Kidney (tissue), 14 donors: ENCODE measurements around the gene EDNRA. TPM values are rescaled to one million over a fixed set of nuclear protein-coding genes. Genes with fewer than 3 reads are reported as not detected.

Experiments used
- DNase-seq, 5 donors: peaks; one replicate each; pipeline ENCODE4 v3.0.0-alpha.2; 2013 to 2020
- FAIRE-seq: peaks from 2 replicates; lab custom pipeline; 2012; peaks lifted over from hg19 to GRCh38; lab: Jason Lieb, UNC
- H3K27ac ChIP-seq, 2 donors: one replicate each; pipeline ENCODE4 v1.7.0; 2013; ENCODE audit warnings: low read depth in 2 of 2, low read length in 2 of 2, inconsistent platforms in 1 of 2
- H3K27me3 ChIP-seq: one replicate; pipeline ENCODE4 v1.7.1; 2013; ENCODE audit warnings: low read length, inconsistent platforms; ENCODE audit not compliant: control insufficient read depth, insufficient read depth
- H3K36me3 ChIP-seq, 3 donors: one replicate each; pipeline versions ENCODE4 v1.7.0 to v1.7.1; 2013; ENCODE audit warnings: low read length in 3 of 3, control low read depth in 1 of 3, inconsistent platforms in 1 of 3; ENCODE audit not compliant: insufficient read depth in 3 of 3, control insufficient read depth in 2 of 3
- H3K4me1 ChIP-seq, 3 donors: one replicate each; pipeline versions ENCODE4 v1.7.0 to v1.7.1; 2013; ENCODE audit warnings: low read length in 3 of 3, inconsistent platforms in 1 of 3, low read depth in 1 of 3; ENCODE audit not compliant: control insufficient read depth in 2 of 3, insufficient read depth in 2 of 3
- H3K4me3 ChIP-seq, 3 donors: one replicate each; pipeline versions ENCODE4 v1.7.0 to v1.8.1; 2013; ENCODE audit warnings: low read length in 3 of 3, control low read depth in 1 of 3, inconsistent platforms in 1 of 3
- H3K9ac ChIP-seq, 3 donors: one replicate each; pipeline versions ENCODE4 v1.7.0 to v1.7.1; 2013; ENCODE audit warnings: low read length in 3 of 3, control low read depth in 1 of 3, inconsistent platforms in 1 of 3
- H3K9me3 ChIP-seq, 3 donors: one replicate each; pipeline versions ENCODE4 v1.7.0 to v1.7.1; 2013; ENCODE audit warnings: low read length in 3 of 3, control low read depth in 1 of 3, inconsistent platforms in 1 of 3; ENCODE audit not compliant: control insufficient read depth in 2 of 3, insufficient read depth in 1 of 3
- intact Hi-C: fragments of 100-400 bp; cut with DNase I; formaldehyde crosslinking; loops from one replicate; pipeline ENCODE4 v1.11.1; 2022
- polyA plus RNA-seq: library from polyadenylated mRNA; stranded (reverse); fragments of 350-450 nt; fragmentation: Illumina TruSeq; extraction: RNeasy Lipid Tissue Mini Kit (QIAGEN cat#74804); gene quantifications from one replicate; pipeline ENCODE4 v1.2.3, GENCODE V29; 2014; ENCODE audit warnings: low read depth, low replicate concordance; ENCODE audit not compliant: insufficient read depth
- total RNA-seq: library from RNA; stranded (reverse); fragmentation: NEBNext Ultra II Directional; extraction: Animal tissue kit (Norgen Biotek cat#: 25700); gene quantifications from one replicate; pipeline ENCODE4 v1.2.1, GENCODE V29; 2021
- TF ChIP-seq, protein P1 (sequence below): IDR thresholded peaks from 3 replicates; pipeline ENCODE4 v1.5.1; 2012; ENCODE audit warnings: mild to moderate bottlenecking, moderate library complexity, borderline replicate concordance; ENCODE audit not compliant: insufficient read depth; ENCODE audit errors: extremely low read depth
- donor health status: control.
- donor health status: control.
- donor health status: control.
- donor health status: control.
- donor health status: control.
- donor health status: DM: yes; HTN: yes; CAD: no.
- donor health status: Normal renal cell carcinoma (clear cell type).

Gene EDNRA
- total and polyA plus RNA-seq, 2 donors from 2014 or later, result 3.2 to 8.1 TPM

- TF ChIP-seq, protein P1, sequence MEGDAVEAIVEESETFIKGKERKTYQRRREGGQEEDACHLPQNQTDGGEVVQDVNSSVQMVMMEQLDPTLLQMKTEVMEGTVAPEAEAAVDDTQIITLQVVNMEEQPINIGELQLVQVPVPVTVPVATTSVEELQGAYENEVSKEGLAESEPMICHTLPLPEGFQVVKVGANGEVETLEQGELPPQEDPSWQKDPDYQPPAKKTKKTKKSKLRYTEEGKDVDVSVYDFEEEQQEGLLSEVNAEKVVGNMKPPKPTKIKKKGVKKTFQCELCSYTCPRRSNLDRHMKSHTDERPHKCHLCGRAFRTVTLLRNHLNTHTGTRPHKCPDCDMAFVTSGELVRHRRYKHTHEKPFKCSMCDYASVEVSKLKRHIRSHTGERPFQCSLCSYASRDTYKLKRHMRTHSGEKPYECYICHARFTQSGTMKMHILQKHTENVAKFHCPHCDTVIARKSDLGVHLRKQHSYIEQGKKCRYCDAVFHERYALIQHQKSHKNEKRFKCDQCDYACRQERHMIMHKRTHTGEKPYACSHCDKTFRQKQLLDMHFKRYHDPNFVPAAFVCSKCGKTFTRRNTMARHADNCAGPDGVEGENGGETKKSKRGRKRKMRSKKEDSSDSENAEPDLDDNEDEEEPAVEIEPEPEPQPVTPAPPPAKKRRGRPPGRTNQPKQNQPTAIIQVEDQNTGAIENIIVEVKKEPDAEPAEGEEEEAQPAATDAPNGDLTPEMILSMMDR, result no peak
- peaks cover 0 to 2% (median 0%) of the 10 kb centered on the region in 3 donors for H3K36me3 ChIP-seq
- no peaks in the 10 kb centered on the region for H3K4me1 ChIP-seq
- no peak for FAIRE-seq
- H3K27me3 ChIP-seq, result no peaks in the 10 kb centered on the region
- intact Hi-C loops, result no loop called here
- no peak overlapping the region for H3K4me3 ChIP-seq
- H3K9ac ChIP-seq, result no peak overlapping the region
- H3K9me3 ChIP-seq, result no peaks in the 10 kb centered on the region
- DNase-seq, result no peak
- no peak overlapping the region for H3K27ac ChIP-seq
These were observed 28.5 kb downstream of the EDNRA start for GRCh38 chr4:147509386-147509785.

DNA sequence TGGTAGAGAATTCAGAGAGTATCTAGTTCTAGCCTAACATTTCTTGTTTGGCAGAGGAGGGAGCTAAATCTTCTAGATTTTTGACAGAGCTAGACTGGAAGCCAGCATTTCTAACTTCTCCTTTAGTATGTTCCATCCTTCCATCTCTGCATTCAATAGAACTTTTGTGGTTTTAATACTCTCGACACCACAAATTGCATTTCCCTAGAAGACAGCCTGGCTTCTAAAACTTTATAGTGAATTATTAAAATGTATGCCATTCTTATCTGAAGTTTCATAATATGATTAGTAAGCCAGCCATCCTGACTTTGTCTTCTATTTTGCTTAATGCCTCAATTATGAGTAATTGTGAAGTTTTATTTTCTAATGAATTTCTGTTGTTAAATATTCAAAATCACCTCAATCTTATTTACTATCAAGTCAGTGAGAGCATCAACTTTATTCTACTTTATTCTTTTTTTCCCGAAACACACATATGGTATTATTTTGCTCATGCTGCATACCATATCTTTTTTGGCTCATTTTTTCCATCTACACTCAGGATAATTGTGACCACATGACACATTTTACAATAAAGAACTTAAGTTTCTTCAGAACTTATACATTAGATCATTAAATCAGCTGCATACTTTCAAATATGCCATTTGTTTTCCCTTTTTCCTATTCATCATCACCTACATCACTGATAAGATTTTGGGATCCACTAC is 30.2 kb downstream of the EDNRA start:
- DNase-seq (no peak), FAIRE-seq (no peak)
- Histone ChIP-seq H3K9ac (no peak overlapping the region), H3K4me3 (no peak overlapping the region), H3K27ac (no peak overlapping the region), H3K27me3 (no peaks in the 10 kb centered on the region), H3K4me1 (no peaks in the 10 kb centered on the region), H3K9me3 (no peaks in the 10 kb centered on the region), H3K36me3 (peaks cover 0 to 2% (median 0%) of the 10 kb centered on the region in 3 donors)
- TF ChIP-seq, protein P1, result no peak
- intact Hi-C loops, result no loop called here

GRCh38 chr4:147513091-147513490 is 32.2 kb downstream of the EDNRA start:
- no peaks in the 10 kb centered on the region for H3K27me3 ChIP-seq
- no peaks in the 10 kb centered on the region for H3K4me1 ChIP-seq
- TF ChIP-seq, protein P1, result no peak
- no peak overlapping the region for H3K9ac ChIP-seq
- no peak for FAIRE-seq
- H3K27ac ChIP-seq, result no peak overlapping the region
- peaks cover 0 to 2% (median 0%) of the 10 kb centered on the region in 3 donors for H3K36me3 ChIP-seq
- H3K9me3 ChIP-seq, result no peaks in the 10 kb centered on the region
- intact Hi-C loops, result no loop called here
- DNase-seq, result no peak
- H3K4me3 ChIP-seq, result no peak overlapping the region
